ENCODE data around the gene CATSPERE.
"Not testable (repeated sequence)": the region's sequence is repeated elsewhere in the genome, so short reads cannot be mapped to it uniquely, and the experiment has no call there.

CATSPERE gene

GRCh38 chr1:244573768-244574167, 112.7 kb downstream of the CATSPERE start:
- TF ChIP-seq CTCF (conservative IDR thresholded peaks at IDR 0.05; ENCODE audit: low read depth, low read length) = no peak
- H3K4me3 ChIP-seq (ENCODE audit: low read depth, low read length) = no peak overlapping the region
- DNase-seq (ENCODE audit: low read depth) = no peak

- no peak for TF ChIP-seq CTCF (conservative IDR thresholded peaks at IDR 0.05; ENCODE audit: low read depth, low read length)
- no peak overlapping the region for H3K4me3 ChIP-seq (ENCODE audit: low read depth, low read length)
Measured at GRCh38 chr1:244576259-244576892, 115.3 kb downstream of the CATSPERE start.

GRCh38 chr1:244578205-244578604, 117.1 kb downstream of the CATSPERE start:
- H3K4me3 ChIP-seq (ENCODE audit: low read depth, low read length) = not testable (repeated sequence)

More at GRCh38 chr1:244576259-244576892, 115.3 kb downstream of the CATSPERE start:
- no peak for DNase-seq (ENCODE audit: low read depth)

GRCh38 chr1:244583358-244583982, 122.4 kb downstream of the CATSPERE start:
- DNase-seq (ENCODE audit: low read depth) = no peak
- no peak for TF ChIP-seq CTCF (conservative IDR thresholded peaks at IDR 0.05; ENCODE audit: low read depth, low read length)
- no peak overlapping the region for H3K4me3 ChIP-seq (ENCODE audit: low read depth, low read length)

More at GRCh38 chr1:244578205-244578604, 117.1 kb downstream of the CATSPERE start:
- not testable (repeated sequence) for DNase-seq (ENCODE audit: low read depth)

- DNase-seq (ENCODE audit: low read depth) = no peak
- TF ChIP-seq CTCF (conservative IDR thresholded peaks at IDR 0.05; ENCODE audit: low read depth, low read length) = no peak
- H3K4me3 ChIP-seq (ENCODE audit: low read depth, low read length) = no peak overlapping the region
Measured at GRCh38 chr1:244585867-244586266, 124.8 kb downstream of the CATSPERE start.

GRCh38 chr1:244590670-244591069, 129.6 kb downstream of the CATSPERE start:
- DNase-seq (ENCODE audit: low read depth) = no peak
- no peak for TF ChIP-seq CTCF (conservative IDR thresholded peaks at IDR 0.05; ENCODE audit: low read depth, low read length)
- no peak overlapping the region for H3K4me3 ChIP-seq (ENCODE audit: low read depth, low read length)

GRCh38 chr1:244598611-244599010, 137.5 kb downstream of the CATSPERE start:
- H3K4me3 ChIP-seq (ENCODE audit: low read depth, low read length) = no peak overlapping the region
- no peak for DNase-seq (ENCODE audit: low read depth)
- TF ChIP-seq CTCF (conservative IDR thresholded peaks at IDR 0.05; ENCODE audit: low read depth, low read length) = no peak
